AG09309 (cell line): ENCODE results near the gene FILIP1L.

Source experiments
- DNase-seq: peaks from one replicate; pipeline ENCODE4 v3.0.0-alpha.2; 2010; ENCODE audit warnings: low read depth
- H3K4me3 ChIP-seq: 2 replicates; pipeline ENCODE4 v1.5.1; 2011; ENCODE audit warnings: mild to moderate bottlenecking, low read depth, low read length, moderate library complexity; ENCODE audit not compliant: control insufficient read depth
- CTCF ChIP-seq: IDR thresholded peaks from 2 replicates; pipeline ENCODE4 v1.5.1; 2011; ENCODE audit warnings: mild to moderate bottlenecking, low read depth, low read length, inconsistent platforms; ENCODE audit not compliant: insufficient read depth, control insufficient read depth; ENCODE audit errors: missing control alignments

FILIP1L gene

GRCh38 chr3:100117093-100117492, 2.8 kb upstream of the FILIP1L start:
- no peak overlapping the region for H3K4me3 ChIP-seq
- DNase-seq = no peak
- no peak for TF ChIP-seq CTCF

- H3K4me3 ChIP-seq = no peak overlapping the region
- no peak for DNase-seq
- TF ChIP-seq CTCF = no peak
These were observed 433 bp downstream of the FILIP1L start for GRCh38 chr3:100113723-100114412.

GRCh38 chr3:100111728-100112127, 2.6 kb downstream of the FILIP1L start:
- no peak overlapping the region for H3K4me3 ChIP-seq
- no peak for TF ChIP-seq CTCF
- no peak for DNase-seq

- no peak for TF ChIP-seq CTCF
- DNase-seq = no peak
- no peak overlapping the region for H3K4me3 ChIP-seq
These were observed 4.1 kb downstream of the FILIP1L start for GRCh38 chr3:100110162-100110561.

GRCh38 chr3:100108464-100109079, 5.7 kb downstream of the FILIP1L start:
- no peak overlapping the region for H3K4me3 ChIP-seq
- no peak for TF ChIP-seq CTCF
- no peak for DNase-seq

- TF ChIP-seq CTCF = no peak
- H3K4me3 ChIP-seq = no peak overlapping the region
- no peak for DNase-seq
These were observed 7.0 kb downstream of the FILIP1L start for GRCh38 chr3:100107221-100107814.
